HG02798 (cell line): ENCODE data around the gene LENG1.
"Not testable (repeated sequence)": the region's sequence is repeated elsewhere in the genome, so short reads cannot be mapped to it uniquely, and the experiment has no call there.

ENCODE experiments used
- ATAC-seq: cut with Tn5 transposase; IDR thresholded peaks from one replicate; pipeline ENCODE4 v1.9.1; 2021; ENCODE audit warnings: mild to moderate bottlenecking; ENCODE audit not compliant: unreplicated experiment, poor library complexity

Gene LENG1

DNA sequence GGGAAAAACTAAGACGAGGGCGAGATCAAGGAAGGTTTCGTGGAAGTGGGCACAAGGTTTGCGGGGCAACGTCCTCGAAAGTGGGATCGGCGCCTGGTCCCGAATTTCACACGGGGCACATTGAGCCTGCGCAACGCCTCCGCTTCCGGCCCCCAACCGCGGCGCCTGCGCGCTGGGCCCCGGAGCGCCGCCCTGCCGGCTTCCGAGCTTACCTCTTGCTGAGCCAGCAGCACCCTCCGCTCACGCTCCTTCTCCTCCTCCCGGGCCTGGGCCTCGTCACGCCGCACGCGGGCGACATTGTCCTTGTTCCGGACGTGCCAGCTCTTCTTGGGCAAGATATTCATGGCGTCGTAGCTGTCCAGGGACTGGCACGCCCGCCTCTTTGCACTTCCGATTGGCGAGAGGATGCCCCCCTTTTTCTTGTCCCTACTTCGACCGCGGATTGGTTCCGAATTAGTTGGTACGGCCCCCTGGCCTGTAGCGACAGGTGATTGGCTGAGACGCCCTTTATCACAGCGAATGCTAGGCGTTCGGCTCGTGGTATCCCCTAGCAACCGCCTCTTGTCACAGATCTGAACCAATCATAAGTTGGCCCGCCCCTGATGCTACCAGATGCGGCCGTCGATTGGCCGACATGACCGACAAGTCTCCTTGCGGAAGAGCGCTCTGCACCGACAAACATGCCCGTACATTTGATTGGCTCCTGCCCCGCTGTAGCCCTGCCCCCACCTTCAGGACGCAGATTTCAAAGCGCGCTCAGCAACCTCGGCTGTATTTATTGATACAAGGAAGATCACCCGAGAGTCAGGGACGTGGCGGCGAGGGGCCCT lies at the start of gene LENG1:
Gene LENG1, minus strand, starts transcription at position 370 of the 830 bp plus-strand sequence. Its CDS starts 26 bp downstream, at position 344.
- ATAC-seq = peak; percentile 94

DNA sequence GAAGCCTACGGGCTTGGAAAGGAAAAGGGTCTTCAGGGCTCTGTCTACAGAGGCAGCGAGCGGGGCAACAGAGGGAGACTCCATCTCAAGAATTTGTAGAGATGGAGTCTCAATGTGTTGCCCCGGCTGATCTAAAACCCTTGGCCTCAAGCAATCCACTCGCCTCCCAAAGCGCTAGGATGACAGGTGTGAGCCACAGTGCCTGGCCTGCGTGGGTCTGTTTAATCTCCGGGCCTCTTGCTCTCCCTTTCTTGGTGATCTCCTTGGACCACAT lies 49.2 kb upstream of the LENG1 start:
- no peak for ATAC-seq

- ATAC-seq = peak; percentile 36
Observed at GRCh38 chr19:54207983-54208783, 48.7 kb upstream of the LENG1 start.

DNA sequence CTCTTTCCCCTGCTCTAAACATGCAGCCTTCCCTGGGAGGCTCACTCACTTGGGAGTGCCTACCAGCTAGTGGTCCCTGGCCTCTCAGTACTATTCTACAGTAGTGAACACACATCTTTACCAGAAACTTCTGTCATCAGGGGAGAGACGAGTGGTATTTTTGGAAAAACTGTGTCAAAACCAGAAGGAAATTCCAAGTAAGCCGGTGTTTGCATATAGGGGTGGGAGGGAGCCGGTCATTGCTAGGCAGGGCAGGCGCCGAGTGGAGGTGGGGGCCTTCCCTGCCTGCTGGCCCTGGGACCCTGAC lies 48.1 kb upstream of the LENG1 start:
- no peak for ATAC-seq

- not testable (repeated sequence) for ATAC-seq
Observed at GRCh38 chr19:54207193-54207592, 47.7 kb upstream of the LENG1 start.

- ATAC-seq = no peak
Observed at GRCh38 chr19:54206831-54207177, 47.3 kb upstream of the LENG1 start.

GRCh38 chr19:54206030-54206830 lies 46.7 kb upstream of the LENG1 start:
- no peak for ATAC-seq

DNA sequence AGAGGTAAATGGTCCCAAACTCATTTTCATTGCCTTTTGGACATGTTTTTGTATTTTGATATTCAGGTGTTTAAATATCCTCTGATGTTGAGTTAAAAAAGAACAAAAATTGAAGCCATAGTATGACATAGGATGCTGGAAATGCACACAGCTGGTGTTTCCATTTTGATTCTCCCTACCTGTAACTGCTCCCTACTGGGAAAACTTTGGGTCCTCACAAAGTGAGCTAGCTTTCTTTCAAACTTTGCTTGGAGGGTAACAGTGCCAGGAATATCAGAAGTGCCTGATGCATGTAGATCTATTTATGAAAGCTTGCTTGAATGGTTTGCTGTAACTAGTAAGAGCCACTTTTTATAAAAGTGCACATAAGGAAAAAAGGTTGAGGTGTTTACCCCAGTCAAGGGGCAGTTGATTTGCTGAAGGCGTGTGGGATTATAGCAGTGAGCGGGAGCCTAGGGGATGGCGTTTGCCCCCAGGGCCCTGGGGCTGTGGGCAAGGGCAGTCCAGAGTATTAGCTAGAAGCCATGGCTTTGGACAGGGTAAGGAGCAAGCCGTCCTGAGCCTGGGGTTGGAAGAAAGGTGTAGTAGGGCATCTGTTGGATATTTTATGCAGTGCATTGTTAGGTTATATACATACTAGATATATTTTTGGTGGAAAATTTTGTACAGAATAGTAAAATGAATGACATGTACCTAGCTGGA lies 45.4 kb upstream of the LENG1 start:
- ATAC-seq = no peak

GRCh38 chr19:54203151-54203611 lies 43.7 kb upstream of the LENG1 start:
- no peak for ATAC-seq

- no peak for ATAC-seq
Observed at GRCh38 chr19:54201980-54202379, 42.5 kb upstream of the LENG1 start.

GRCh38 chr19:54201172-54201701 lies 41.7 kb upstream of the LENG1 start:
- ATAC-seq = no peak

GRCh38 chr19:54199401-54199800 lies 39.9 kb upstream of the LENG1 start:
- no peak for ATAC-seq

DNA sequence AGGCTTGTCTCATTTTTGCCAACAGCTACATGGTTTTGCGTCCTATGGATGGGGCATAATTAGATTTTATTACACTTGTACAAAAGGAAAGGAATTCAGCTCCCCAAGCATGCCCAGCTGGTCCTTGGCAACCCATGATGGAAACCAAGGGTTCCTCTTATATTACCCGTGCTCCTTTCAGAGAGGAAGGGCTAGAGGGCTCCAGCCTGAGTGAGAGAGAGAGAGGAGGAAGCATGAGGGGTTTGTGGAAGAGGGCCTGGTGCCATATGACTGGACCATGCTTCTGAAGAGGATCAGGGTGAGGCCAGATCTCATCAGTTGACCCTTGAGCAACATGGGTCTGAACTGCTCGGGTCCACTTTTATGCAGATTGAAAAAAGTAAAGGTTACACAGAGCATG lies 37.6 kb upstream of the LENG1 start:
- ATAC-seq = no peak

DNA sequence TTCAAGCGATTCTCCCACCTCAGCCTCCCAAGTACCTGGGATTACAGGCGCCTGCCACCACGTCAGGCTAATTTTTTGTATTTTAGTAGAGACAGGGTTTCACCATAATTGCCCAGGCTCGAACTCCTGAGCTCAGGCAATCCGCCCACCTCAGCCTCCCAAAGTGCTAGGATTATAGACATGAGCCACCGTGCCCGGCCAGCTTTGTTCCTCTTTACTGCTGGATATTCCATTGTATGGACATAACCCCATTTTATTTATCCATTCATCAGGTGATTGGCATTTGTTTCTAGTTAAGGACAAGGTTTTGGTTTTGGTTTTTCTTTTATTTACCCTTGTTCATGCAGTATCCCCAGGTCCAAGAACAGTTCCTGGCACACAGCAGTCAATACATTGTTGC lies 37.0 kb upstream of the LENG1 start:
- no peak for ATAC-seq

DNA sequence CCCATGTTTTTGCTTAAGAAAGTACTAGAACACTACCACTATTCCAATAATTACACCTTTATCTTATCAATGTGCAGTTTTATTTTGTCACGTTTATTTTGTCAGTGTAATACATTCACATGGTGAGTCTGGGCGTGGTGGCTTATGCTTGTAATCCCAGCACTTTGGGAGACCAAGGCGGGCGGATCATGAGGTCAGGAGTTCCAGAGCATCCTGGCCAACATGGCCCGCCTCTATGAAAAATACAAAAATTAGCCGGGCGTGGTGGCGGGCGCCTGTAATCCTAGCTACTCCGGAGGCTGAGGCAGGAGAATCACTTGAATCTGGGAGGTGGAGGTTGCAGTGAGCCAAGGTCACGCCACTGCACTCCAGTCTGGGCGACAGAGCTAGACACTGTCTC lies 34.9 kb upstream of the LENG1 start:
- ATAC-seq = not testable (repeated sequence)

- no peak for ATAC-seq
Observed at GRCh38 chr19:54193011-54193410, 33.5 kb upstream of the LENG1 start.

- ATAC-seq = no peak
Observed at GRCh38 chr19:54191811-54192453, 32.4 kb upstream of the LENG1 start.

GRCh38 chr19:54191011-54191810 lies 31.7 kb upstream of the LENG1 start, which contains the start of gene TSEN34:
TSEN34 (plus strand) TSS chr19:54191308; CDS start chr19:54191365, 57 bp downstream.
- peak; percentile 28 for ATAC-seq

GRCh38 chr19:54190503-54191010 lies 31.0 kb upstream of the LENG1 start:
- ATAC-seq = peak; percentile 54
